K562 (cell line): ENCODE measurements around the gene ASAH2. TPM values are rescaled to one million over a fixed set of nuclear protein-coding genes. Genes with fewer than 3 reads are reported as not detected.

ENCODE experiments used
- ATAC-seq: fragments of 200-7000 bp; cut with Tn5 transposase; 3 replicates; pipeline ENCODE4 v1.9.1; 2020; ENCODE audit warnings: moderate library complexity
- BruUV-seq: library from RNA; stranded (reverse); fragments of 400-500 nt; replicated peaks from 2 replicates; lab custom pipeline; 2021; lab: Mats Ljungman, UMichigan
- CTCF ChIA-PET: fragments of 300-600 bp; formaldehyde crosslinking; extraction: SDS; loops from one replicate; lab custom pipeline; 2021; ENCODE audit warnings: low intra/inter-chr PET ratio; lab: Yijun Ruan, JAX
- POLR2A ChIA-PET: fragments of 300-600, 350-650 bp; sonication (Branson Sonifier 250); formaldehyde crosslinking; extraction: SDS; loops from one replicate; lab custom pipeline; 2021; ENCODE audit warnings: antibody characterized with exemption, inconsistent platforms; lab: Yijun Ruan, JAX
- DNase-seq, 4 experiments: peaks; one replicate each; pipeline versions ENCODE4 v3.0.0 to v3.0.0-alpha.2; 2011 to 2018; ENCODE audit warnings: low spot score in 3 of 4, mixed read lengths in 3 of 4; ENCODE audit errors: extremely low read depth in 1 of 4
- FAIRE-seq: peaks from 2 replicates; lab custom pipeline; 2011; peaks lifted over from hg19 to GRCh38; lab: Jason Lieb, UNC
- H2AFZ ChIP-seq: 2 replicates; pipeline ENCODE4 v1.6.0; 2011; ENCODE audit warnings: low read depth, low read length, control low read depth, inconsistent platforms
- H3K27ac ChIP-seq: fragments of 200-600 bp; 3 replicates; pipeline ENCODE4 v1.8.0; 2011; ENCODE audit warnings: low read depth, mild to moderate bottlenecking, control low read depth, inconsistent platforms, low read length, moderate library complexity, mixed read lengths; ENCODE audit errors: extremely low read depth
- H3K27me3 ChIP-seq, 2 experiments: fragments of 300-600 bp in 1 of 2; 2 replicates in 1 of 2; 3 replicates in 1 of 2; pipeline versions ENCODE4 v1.6.0 to v1.8.0; 2011; ENCODE audit warnings: inconsistent platforms in 2 of 2, low read length in 2 of 2, mild to moderate bottlenecking in 1 of 2, mixed read lengths in 1 of 2, moderate library complexity in 1 of 2; ENCODE audit not compliant: control insufficient read depth in 2 of 2, insufficient read depth in 2 of 2
- H3K36me3 ChIP-seq: fragments of 300-600 bp; 3 replicates; pipeline ENCODE4 v1.8.0; 2011; ENCODE audit warnings: mild to moderate bottlenecking, low read length, inconsistent platforms; ENCODE audit not compliant: control insufficient read depth, insufficient read depth
- H3K4me1 ChIP-seq, 2 experiments: fragments of 200-600 bp in 1 of 2; replicated peaks in 1 of 2; 2 replicates in 1 of 2; 3 replicates in 1 of 2; pipeline versions ENCODE4 v1.5.1 to v1.8.0; 2011; ENCODE audit warnings: inconsistent platforms in 2 of 2, low read length in 2 of 2, mild to moderate bottlenecking in 1 of 2, mixed read lengths in 1 of 2, moderate library complexity in 1 of 2; ENCODE audit not compliant: control insufficient read depth in 2 of 2, insufficient read depth in 2 of 2
- H3K4me2 ChIP-seq: 2 replicates; pipeline ENCODE4 v1.6.1; 2011; ENCODE audit warnings: low read length, control low read depth, inconsistent platforms, mixed read lengths; ENCODE audit not compliant: insufficient read depth
- H3K4me3 ChIP-seq: fragments of 200-600 bp; sonication (generic), shearing (Covaris generic); 2 replicates; pipeline ENCODE4 v1.5.1; 2016; ENCODE audit warnings: control low read depth, inconsistent platforms
- H3K79me2 ChIP-seq: fragments of 200-600 bp; 3 replicates; pipeline ENCODE4 v1.8.0; 2011; ENCODE audit warnings: low read length, inconsistent platforms; ENCODE audit not compliant: control insufficient read depth, insufficient read depth
- H3K9ac ChIP-seq, 2 experiments: 2 replicates each; pipeline versions ENCODE4 v1.6.0 to v1.6.1; 2011; ENCODE audit warnings: low read depth in 2 of 2, low read length in 2 of 2, control low read depth in 1 of 2, inconsistent platforms in 1 of 2, mild to moderate bottlenecking in 1 of 2, mixed read lengths in 1 of 2; ENCODE audit not compliant: insufficient read depth in 1 of 2
- H3K9me1 ChIP-seq: one replicate; pipeline ENCODE4 v1.6.0; 2011; ENCODE audit warnings: inconsistent platforms, mild to moderate bottlenecking, low read length, moderate library complexity; ENCODE audit not compliant: control insufficient read depth, insufficient read depth
- H3K9me3 ChIP-seq: replicated peaks from 2 replicates; pipeline ENCODE4 v1.5.1; 2011; ENCODE audit warnings: low read depth, low read length, inconsistent platforms; ENCODE audit not compliant: control insufficient read depth, insufficient read depth
- H4K20me1 ChIP-seq: replicated peaks from 2 replicates; pipeline ENCODE4 v1.6.1; 2011; ENCODE audit warnings: low read length, inconsistent platforms, mixed read lengths; ENCODE audit not compliant: control insufficient read depth, insufficient read depth
- CBX5 ChIP-seq: IDR thresholded peaks from 2 replicates; pipeline ENCODE4 v1.6.1; 2014; ENCODE audit warnings: low read depth, borderline replicate concordance
- DPF2 ChIP-seq: fragments of 450-650 bp; IDR thresholded peaks from 2 replicates; pipeline ENCODE4 v1.6.1; 2016
- EWSR1 ChIP-seq: fragments of 450-650 bp; IDR thresholded peaks from 2 replicates; pipeline ENCODE4 v1.6.1; 2018; ENCODE audit warnings: borderline replicate concordance, mild to moderate bottlenecking, low read depth, moderate library complexity; ENCODE audit not compliant: partially characterized antibody
- FOXK1 ChIP-seq: sonication (generic); formaldehyde crosslinking; IDR thresholded peaks from 2 replicates; pipeline ENCODE4 v1.8.0; 2022; ENCODE audit warnings: missing genetic modification reagents, mild to moderate bottlenecking, borderline replicate concordance
- GATA2 ChIP-seq: sonication (generic); formaldehyde crosslinking; IDR thresholded peaks from 2 replicates; pipeline ENCODE4 v1.4.0; 2020; ENCODE audit warnings: mild to moderate bottlenecking, missing genetic modification reagents
- HNRNPUL1 ChIP-seq: fragments of 200-400 bp; formaldehyde crosslinking; IDR thresholded peaks from 2 replicates; pipeline ENCODE4 v1.6.1; 2017; ENCODE audit warnings: low read length
- ILK ChIP-seq: fragments of 450-650 bp; IDR thresholded peaks from 2 replicates; pipeline ENCODE4 v1.6.1; 2016; ENCODE audit warnings: missing genetic modification characterization, low read depth, mild to moderate bottlenecking, missing compliant biosample characterization, moderate library complexity, borderline replicate concordance
- MAFG ChIP-seq: fragments of 450-650 bp; conservative IDR thresholded peaks from 2 replicates; pipeline ENCODE4 v1.6.1; 2016; ENCODE audit warnings: missing genetic modification characterization, missing compliant biosample characterization
- MAZ ChIP-seq, 2 experiments: fragments of 450-650 bp in 1 of 2; sonication (generic) in 1 of 2; formaldehyde crosslinking; IDR thresholded peaks in 1 of 2; conservative IDR thresholded peaks in 1 of 2; 2 replicates each; pipeline versions ENCODE4 v1.4.0 to v1.5.0; 2020; ENCODE audit warnings: mild to moderate bottlenecking in 1 of 2, missing genetic modification reagents in 1 of 2
- NR4A1 ChIP-seq, 2 experiments: fragments of 250-450 bp in 1 of 2; fragments of 450-650 bp in 1 of 2; sonication (Bioruptor Pico) in 1 of 2; IDR thresholded peaks; 2 replicates each; pipeline versions ENCODE4 v1.4.0 to v1.6.1; 2016 to 2020; ENCODE audit warnings: mild to moderate bottlenecking in 2 of 2, missing compliant biosample characterization in 1 of 2, missing genetic modification characterization in 1 of 2, moderate library complexity in 1 of 2
- YY1 ChIP-seq, 3 experiments: IDR thresholded peaks; 2 replicates each; pipeline ENCODE4 v1.6.1; 2011; ENCODE audit warnings: low read length in 2 of 3, mild to moderate bottlenecking in 2 of 3, moderate library complexity in 2 of 3, borderline replicate concordance in 1 of 3, control low read depth in 1 of 3, low read depth in 1 of 3; ENCODE audit not compliant: insufficient read depth in 3 of 3, insufficient replicate concordance in 2 of 3, control insufficient read depth in 1 of 3, insufficient read length in 1 of 3; ENCODE audit errors: extremely low read depth in 1 of 3
- ZKSCAN8 ChIP-seq: fragments of 200-800 bp; sonication (Bioruptor generic); IDR thresholded peaks from 2 replicates; pipeline ENCODE4 v1.6.1; 2016; ENCODE audit warnings: missing genetic modification characterization, missing compliant biosample characterization
- ZNF592 ChIP-seq: fragments of 450-650 bp; IDR thresholded peaks from 2 replicates; pipeline ENCODE4 v1.6.1; 2017; ENCODE audit warnings: antibody characterized with exemption, mild to moderate bottlenecking
- ZNF740 ChIP-seq, 3 experiments: fragments of 200-800 bp in 1 of 3; sonication (Bioruptor generic) in 1 of 3; sonication (generic) in 1 of 3; formaldehyde crosslinking in 1 of 3; IDR thresholded peaks; 2 replicates each; pipeline versions ENCODE4 v1.6.1 to v1.8.0; 2016 to 2022; ENCODE audit warnings: mild to moderate bottlenecking in 2 of 3, missing compliant biosample characterization in 2 of 3, missing genetic modification characterization in 2 of 3, missing genetic modification reagents in 1 of 3
- WGBS: fragments of 100-300 bp; shearing (Covaris generic); methylation state at CpG from one replicate; pipeline ENCODE4 v1.1.6; 2016; ENCODE audit warnings: low coverage, mixed read lengths; ENCODE audit not compliant: insufficient coverage; ENCODE audit errors: missing lambda C conversion rate; 5-methylcytosine and 5-hydroxymethylcytosine counted together
- in situ Hi-C: fragments of 300-500 bp; cut with MboI; formaldehyde crosslinking; loops from 4 replicates; pipeline ENCODE4 v1.15.0; 2018; ENCODE audit warnings: inconsistent platforms, mixed read lengths
- intact Hi-C: fragments of 100-400 bp; cut with micrococcal nuclease; formaldehyde crosslinking; loops from 2 replicates; pipeline ENCODE4 v1.14.2; 2022
- polyA plus RNA-seq, 8 experiments: library from polyadenylated mRNA; depleted of rRNA in 4 of 8; stranded (reverse) in 5 of 8; unstranded in 3 of 8; fragments of >200 nt; fragmentation: Nextera tagmentation in 2 of 8; fragmentation: Illumina TruSeq in 1 of 8; extraction: Ambion mirVana in 2 of 8; extraction: Trizol in 1 of 8; gene quantifications; 2 replicates each; pipeline versions ENCODE4 v1.2.1 to v1.2.3, GENCODE V29; 2011 to 2014; ENCODE audit warnings: inconsistent platforms in 1 of 8, missing spikeins in 1 of 8
- total RNA-seq, 7 experiments: library from RNA; depleted of rRNA in 6 of 7; stranded (reverse); fragments of >200 nt in 6 of 7; fragmentation: Illumina TruSeq in 2 of 7; extraction: Trizol in 2 of 7; gene quantifications; 2 replicates each; pipeline versions ENCODE4 v1.2.1 to v1.2.3, GENCODE V29; 2011 to 2021; ENCODE audit warnings: low replicate concordance in 1 of 7

ASAH2 gene
- total and polyA plus RNA-seq, 9 of the 15 experiments (the other 6 are each of a cell fraction or from before 2014, with no cell fraction given): 2.5 to 12.0 (median 8.5) TPM

- ChIA-PET CTCF (no interaction called here), POLR2A (interaction anchor here (0.7 to 2.9 kb wide), 7 partner anchors 9 to 93 kb away, joined by 3 to 8 read pairs (median 3); no protein-coding TSS in a partner anchor)
- ATAC-seq (peak; percentile 47), FAIRE-seq (no peak), DNase-seq (no peak)
- H3K79me2 ChIP-seq: no peaks in the 10 kb centered on the region
- in situ Hi-C loops: no loop called here
- no peak overlapping the region; the same call in 1 of the 2 replicates for H3K4me2 ChIP-seq
- BruUV-seq: no TSS peak
- H3K27ac ChIP-seq: no peak overlapping the region
- 82% methylated on average over 5 of the region's 5 CpGs for WGBS
- H4K20me1 ChIP-seq: no peaks in the 10 kb centered on the region
- TF ChIP-seq ILK (tag) (no peak), NR4A1 (CRISPR knock-in tag; IDR thresholded peaks at IDR 0.05) (no peak), NR4A1 (tag; IDR thresholded peaks at IDR 0.05) (peak; percentile 57; the same call in 1 of the 2 replicates), ZKSCAN8 (CRISPR knock-in tag) (no peak), ZNF592 (peak; percentile 64), CBX5 (no peak), GATA2 (CRISPR knock-in tag) (no peak), MAZ (CRISPR knock-in tag; conservative IDR thresholded peaks at IDR 0.05 in 1 of 2, IDR thresholded peaks at IDR 0.05 in 1 of 2) (0 out of 4 replicates have a peak, but pooled peaks of 1 of the 2 experiments have one; percentile 25), ZNF740 (CRISPR knock-in tag; IDR thresholded peaks at IDR 0.05) (no peak), ZNF740 (tag; IDR thresholded peaks at IDR 0.05) (no peak), HNRNPUL1 (no peak), FOXK1 (CRISPR knock-in tag) (no peak), MAFG (no peak), DPF2 (no peak), EWSR1 (no peak), YY1 (IDR thresholded peaks at IDR 0.05; ENCODE audit: borderline replicate concordance in 1 of 3, control insufficient read depth in 1 of 3, extremely low read depth in 1 of 3, insufficient read depth in 3 of 3, insufficient read length in 1 of 3, insufficient replicate concordance in 2 of 3, low read depth in 1 of 3, low read length in 2 of 3) (peak in 1 of 3 experiments; percentile 66)
- TF ChIP-seq, all 486 proteins: peak for 4
- peak overlapping the region; percentile 58 for H2AFZ ChIP-seq
- H3K27me3 ChIP-seq: no peaks in the 10 kb centered on the region
- H3K4me3 ChIP-seq: no peak overlapping the region
- H3K9ac ChIP-seq: peak overlapping the region in 1 of 2 experiments; percentile 55; a peak in 1 of 4 replicates
- no peaks in the 10 kb centered on the region for H3K36me3 ChIP-seq
- peaks cover 3% of the 10 kb centered on the region; the same call in 1 of the 2 replicates for H3K9me3 ChIP-seq
- peaks cover 9 to 16% of the 10 kb centered on the region in 2 experiments; a peak in 3 of 5 replicates for H3K4me1 ChIP-seq
- intact Hi-C loops: loop anchor here (5.0 kb wide), 3 partner anchors 34 to 359 kb away; no protein-coding TSS in a partner anchor
- no peaks in the 10 kb centered on the region for H3K9me1 ChIP-seq
Observed at GRCh38 chr10:50293513-50294313, 42.4 kb upstream of the ASAH2 start.
